HAP-1 (cell line): ENCODE data around the gene MORF4L1.
"Not testable (repeated sequence)": the region's sequence is repeated elsewhere in the genome, so short reads cannot be mapped to it uniquely, and the experiment has no call there.

Experiments used
- DNase-seq, 2 experiments: peaks; one replicate each; pipeline ENCODE4 v3.0.0-alpha.2; 2016 to 2020; ENCODE audit warnings: low spot score in 2 of 2
- H3K27me3 ChIP-seq: fragments of 250-450 bp; sonication (Bioruptor Pico); 2 replicates; pipeline ENCODE4 v1.5.1; 2020; ENCODE audit warnings: low read depth, mild to moderate bottlenecking, moderate library complexity
- H3K36me3 ChIP-seq: fragments of 250-450 bp; sonication (Bioruptor Pico); replicated peaks from 2 replicates; pipeline ENCODE4 v1.5.1; 2020; ENCODE audit warnings: mild to moderate bottlenecking
- H3K4me1 ChIP-seq: fragments of 250-450 bp; sonication (Bioruptor Pico); 2 replicates; pipeline ENCODE4 v1.5.1; 2020; ENCODE audit warnings: mild to moderate bottlenecking
- H3K4me3 ChIP-seq: fragments of 250-450 bp; sonication (Bioruptor Pico); 2 replicates; pipeline ENCODE4 v1.5.1; 2020; ENCODE audit warnings: mild to moderate bottlenecking, moderate library complexity
- H3K9me3 ChIP-seq: fragments of 250-450 bp; sonication (Bioruptor Pico); 2 replicates; pipeline ENCODE4 v1.5.1; 2020; ENCODE audit warnings: mild to moderate bottlenecking, moderate library complexity
- in situ Hi-C: fragments of 300-500 bp; cut with MboI; formaldehyde crosslinking; loops from 3 replicates; pipeline ENCODE4 v1.14.3; 2020; ENCODE audit warnings: low sequenced_read_pairs, inconsistent platforms, mixed read lengths

Gene MORF4L1

DNA sequence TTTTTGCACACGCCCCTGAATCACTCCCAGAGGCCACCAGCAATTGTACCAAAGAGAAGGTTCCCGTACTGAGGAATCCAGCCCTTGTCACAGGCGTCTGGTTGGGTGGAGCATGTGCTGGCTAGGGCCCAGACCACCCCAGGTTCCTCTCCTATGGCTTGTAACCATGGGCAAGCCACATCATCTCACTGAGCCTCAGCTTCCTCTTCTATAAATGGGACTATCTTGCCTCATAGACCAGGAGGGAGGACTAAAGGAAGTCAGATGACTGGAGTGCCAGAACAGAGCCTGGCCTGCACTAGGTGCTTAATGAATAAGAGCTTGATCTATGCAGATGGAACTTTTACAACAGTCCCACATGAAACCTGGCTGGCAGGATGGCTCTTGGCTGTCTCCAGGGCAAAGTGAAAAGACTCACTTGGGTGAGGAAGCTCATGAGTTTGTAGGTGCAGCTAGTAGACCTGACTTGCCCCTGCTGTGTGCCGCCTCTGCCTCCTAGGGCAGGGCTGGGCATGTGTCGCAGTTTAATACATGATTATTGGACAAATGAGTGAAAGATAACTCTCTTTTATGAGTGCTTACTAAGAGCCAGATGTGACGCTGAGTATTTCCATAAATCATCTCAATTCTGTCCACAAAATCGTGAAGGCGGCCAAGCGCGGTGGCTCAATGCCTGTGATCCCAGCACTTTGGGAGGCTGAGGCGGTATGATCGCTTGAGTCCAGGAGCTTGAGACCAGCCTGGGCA, 42.8 kb downstream of the MORF4L1 start:
- peaks cover 72% of the 10 kb centered on the region for H3K36me3 ChIP-seq
- DNase-seq = no peak

DNA sequence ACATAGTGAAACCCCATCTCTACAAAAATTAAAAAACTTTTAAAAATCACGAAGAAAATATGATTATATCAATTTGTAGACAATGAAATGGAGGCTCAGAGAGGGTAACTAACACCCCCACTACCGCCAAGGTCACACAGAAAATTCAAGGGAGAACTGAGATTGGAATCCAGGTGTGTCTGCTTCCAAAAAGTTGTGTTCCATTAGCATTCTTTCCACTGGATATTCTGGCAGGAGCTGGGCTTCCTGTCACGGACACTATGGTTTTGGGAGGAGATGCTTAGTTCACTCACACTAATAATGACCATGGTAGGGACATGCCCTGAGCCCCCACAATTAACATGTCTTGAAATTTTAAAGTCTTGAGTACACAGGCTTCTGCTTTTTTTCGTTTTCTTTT, 43.4 kb downstream of the MORF4L1 start:
- Histone ChIP-seq H3K4me3 (no peak overlapping the region), H3K4me1 (no peaks in the 10 kb centered on the region), H3K27me3 (no peaks in the 10 kb centered on the region), H3K36me3 (peaks cover 71% of the 10 kb centered on the region), H3K9me3 (no peaks in the 10 kb centered on the region)
- no peak for DNase-seq
- in situ Hi-C loops = no loop called here

More for the DNA sequence above, 42.8 kb downstream of the MORF4L1 start:
- Histone ChIP-seq H3K4me3 (no peak overlapping the region), H3K9me3 (no peaks in the 10 kb centered on the region), H3K27me3 (no peaks in the 10 kb centered on the region), H3K4me1 (no peaks in the 10 kb centered on the region)
- in situ Hi-C loops = no loop called here

DNA sequence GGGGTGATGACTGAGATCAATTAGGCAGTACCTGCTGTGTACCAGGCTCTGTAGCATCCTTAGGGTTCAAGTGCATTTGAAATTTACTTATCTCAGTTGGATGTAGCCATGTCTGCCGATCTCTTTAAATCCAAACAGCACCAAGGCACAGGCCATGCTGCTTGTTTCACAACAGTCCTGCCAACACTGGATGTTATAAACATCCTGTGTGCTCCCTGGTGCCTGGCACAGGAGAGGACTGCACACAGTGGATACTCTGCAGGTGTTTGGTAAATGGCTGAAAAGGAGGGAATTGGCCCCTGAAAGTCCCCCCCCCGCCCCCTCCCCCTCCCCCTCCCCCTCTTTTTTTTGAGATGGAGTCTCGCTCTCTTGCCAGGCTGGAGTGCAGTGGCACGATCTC, 45.2 kb downstream of the MORF4L1 start:
- DNase-seq = no peak
- in situ Hi-C loops = no loop called here
- H3K27me3 ChIP-seq = no peaks in the 10 kb centered on the region
- H3K9me3 ChIP-seq = no peaks in the 10 kb centered on the region
- H3K4me3 ChIP-seq = no peak overlapping the region
- peaks cover 75% of the 10 kb centered on the region for H3K36me3 ChIP-seq
- no peaks in the 10 kb centered on the region for H3K4me1 ChIP-seq

DNA sequence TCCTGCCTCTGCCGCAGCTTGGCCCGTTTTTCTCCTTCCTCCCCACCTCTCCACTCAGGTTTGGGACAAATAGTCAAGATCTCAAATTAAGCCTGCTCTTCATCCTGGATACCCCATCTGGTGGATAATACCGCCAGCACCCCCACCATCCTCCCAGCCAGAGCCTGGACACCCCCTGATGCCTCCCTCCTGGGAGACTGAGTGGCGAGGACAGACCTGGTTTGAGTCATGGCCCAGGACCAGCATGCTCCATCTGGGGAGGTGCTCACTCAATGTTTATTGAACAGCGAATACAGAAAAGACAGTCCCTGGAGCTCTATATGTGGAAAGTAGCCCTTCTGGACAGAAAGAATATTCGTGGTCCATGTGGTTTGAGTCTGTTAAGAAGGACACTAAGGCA, 48.8 kb downstream of the MORF4L1 start:
- Histone ChIP-seq H3K4me3 (no peak overlapping the region), H3K27me3 (no peaks in the 10 kb centered on the region), H3K4me1 (no peaks in the 10 kb centered on the region), H3K9me3 (no peaks in the 10 kb centered on the region), H3K36me3 (peaks cover 71% of the 10 kb centered on the region)
- no peak for DNase-seq
- in situ Hi-C loops = no loop called here

DNA sequence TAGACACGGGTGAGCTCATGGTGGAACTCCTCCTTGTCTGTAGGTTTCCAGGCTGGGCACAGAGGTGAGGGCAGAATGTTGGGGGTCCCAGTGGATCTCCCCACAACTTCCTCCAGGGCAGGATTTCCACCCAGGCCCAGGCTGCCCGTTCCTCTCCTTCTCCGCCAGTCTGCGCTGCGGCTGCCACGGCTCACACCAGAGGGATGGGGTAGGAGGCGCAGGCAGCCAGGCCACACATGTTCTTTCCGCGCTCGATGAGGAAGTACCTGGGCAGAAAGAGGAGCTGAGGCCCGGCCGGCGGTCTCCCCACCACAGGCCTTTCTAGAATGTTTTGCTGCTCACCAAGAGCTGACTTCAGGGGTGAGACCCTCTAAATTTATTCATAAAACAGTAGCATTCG, 49.2 kb downstream of the MORF4L1 start:
- DNase-seq = no peak
- in situ Hi-C loops = no loop called here
- Histone ChIP-seq H3K27me3 (no peaks in the 10 kb centered on the region), H3K9me3 (no peaks in the 10 kb centered on the region), H3K36me3 (peaks cover 72% of the 10 kb centered on the region), H3K4me3 (no peak overlapping the region), H3K4me1 (no peaks in the 10 kb centered on the region)

DNA sequence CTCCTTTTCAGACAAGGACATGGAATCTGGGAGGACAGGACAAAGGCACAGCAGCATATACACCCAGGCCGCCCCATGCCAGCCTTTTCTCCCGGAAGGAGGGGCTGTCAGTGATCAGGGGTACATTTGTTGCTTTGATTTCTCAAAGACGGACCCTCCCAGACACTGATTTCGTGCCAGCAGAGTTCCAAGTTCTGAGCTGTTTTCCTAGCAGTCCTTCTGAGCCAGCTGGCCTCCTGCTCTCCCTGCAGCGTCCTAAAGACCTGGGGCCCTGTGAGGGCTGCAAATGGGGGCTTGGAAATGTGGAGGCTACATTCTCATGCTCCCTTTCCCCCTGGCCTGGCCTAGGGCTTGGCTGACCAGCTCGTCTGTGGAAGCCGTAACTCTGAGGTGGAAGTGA, 49.8 kb downstream of the MORF4L1 start:
- no peak overlapping the region for H3K4me3 ChIP-seq
- no peaks in the 10 kb centered on the region for H3K9me3 ChIP-seq
- in situ Hi-C loops = no loop called here
- no peak for DNase-seq
- no peaks in the 10 kb centered on the region for H3K27me3 ChIP-seq
- H3K4me1 ChIP-seq = no peaks in the 10 kb centered on the region
- H3K36me3 ChIP-seq = peaks cover 74% of the 10 kb centered on the region

DNA sequence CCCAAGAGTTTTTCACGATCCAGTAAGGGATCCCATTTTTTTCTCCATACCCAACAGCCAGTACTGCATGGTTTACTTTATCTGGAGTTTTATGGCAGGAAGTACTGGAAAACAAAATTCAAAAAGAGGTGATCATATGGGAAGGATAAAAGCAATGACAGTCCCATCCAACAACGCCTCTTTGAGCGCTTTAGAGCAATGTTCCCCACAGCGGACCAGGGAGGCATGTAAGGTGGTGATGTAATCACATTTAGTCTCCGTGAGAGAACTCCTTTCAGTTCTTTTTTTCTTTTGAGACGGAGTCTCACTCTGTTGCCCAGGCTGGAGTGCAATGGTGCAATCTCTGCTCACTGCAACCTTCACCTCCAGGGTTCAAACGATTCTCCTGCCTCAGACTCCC, 50.3 kb downstream of the MORF4L1 start:
- H3K9me3 ChIP-seq = no peaks in the 10 kb centered on the region
- DNase-seq = no peak
- H3K36me3 ChIP-seq = peaks cover 78% of the 10 kb centered on the region
- H3K27me3 ChIP-seq = no peaks in the 10 kb centered on the region
- in situ Hi-C loops = no loop called here
- no peaks in the 10 kb centered on the region for H3K4me1 ChIP-seq
- no peak overlapping the region for H3K4me3 ChIP-seq

DNA sequence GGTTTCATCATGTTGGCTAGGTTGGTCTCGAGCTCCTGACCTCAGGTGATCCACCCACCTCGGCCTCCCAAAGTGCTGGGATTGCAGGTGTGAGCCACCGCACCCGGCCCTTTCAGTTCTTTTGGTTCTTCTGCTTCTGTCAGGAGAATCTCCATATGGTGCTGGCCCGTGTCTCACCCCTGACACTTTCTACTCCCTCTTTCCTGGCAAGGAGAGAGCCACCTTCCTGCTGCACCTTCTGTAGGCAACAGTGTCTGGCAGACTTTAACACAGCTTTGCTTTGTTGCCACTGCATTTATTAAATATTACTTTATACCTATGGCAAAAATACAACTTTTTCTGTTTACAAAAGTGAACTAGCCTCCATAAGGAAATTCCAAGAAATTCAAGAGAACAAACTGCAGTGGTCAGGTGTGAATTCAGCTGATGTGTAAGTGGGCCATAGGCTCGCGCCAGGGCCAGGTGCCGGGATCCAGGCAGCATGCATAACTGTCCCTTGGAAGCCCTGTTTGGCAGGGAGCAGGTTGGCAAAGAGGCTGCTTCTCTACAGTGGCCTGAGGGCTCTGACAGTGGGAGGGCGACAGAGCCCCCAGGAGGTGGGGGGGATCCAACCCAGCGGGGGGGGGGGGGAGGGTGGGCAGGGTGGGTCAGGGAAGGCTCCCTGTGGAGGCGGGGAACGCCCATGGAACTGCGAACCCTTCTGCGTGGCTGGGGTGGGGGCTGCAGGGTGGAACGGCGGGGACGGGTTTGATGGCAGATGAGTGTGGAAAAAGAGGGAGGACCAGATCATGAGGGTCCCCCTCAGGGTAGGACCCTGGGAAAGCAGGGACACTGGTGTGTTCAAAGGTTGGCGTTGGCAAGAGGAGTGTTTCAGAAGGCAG, 51.0 kb downstream of the MORF4L1 start:
- no peak for DNase-seq
- H3K4me1 ChIP-seq = no peaks in the 10 kb centered on the region
- H3K4me3 ChIP-seq = no peak overlapping the region
- H3K36me3 ChIP-seq = peaks cover 73% of the 10 kb centered on the region
- no peaks in the 10 kb centered on the region for H3K9me3 ChIP-seq
- in situ Hi-C loops = no loop called here
- H3K27me3 ChIP-seq = no peaks in the 10 kb centered on the region

DNA sequence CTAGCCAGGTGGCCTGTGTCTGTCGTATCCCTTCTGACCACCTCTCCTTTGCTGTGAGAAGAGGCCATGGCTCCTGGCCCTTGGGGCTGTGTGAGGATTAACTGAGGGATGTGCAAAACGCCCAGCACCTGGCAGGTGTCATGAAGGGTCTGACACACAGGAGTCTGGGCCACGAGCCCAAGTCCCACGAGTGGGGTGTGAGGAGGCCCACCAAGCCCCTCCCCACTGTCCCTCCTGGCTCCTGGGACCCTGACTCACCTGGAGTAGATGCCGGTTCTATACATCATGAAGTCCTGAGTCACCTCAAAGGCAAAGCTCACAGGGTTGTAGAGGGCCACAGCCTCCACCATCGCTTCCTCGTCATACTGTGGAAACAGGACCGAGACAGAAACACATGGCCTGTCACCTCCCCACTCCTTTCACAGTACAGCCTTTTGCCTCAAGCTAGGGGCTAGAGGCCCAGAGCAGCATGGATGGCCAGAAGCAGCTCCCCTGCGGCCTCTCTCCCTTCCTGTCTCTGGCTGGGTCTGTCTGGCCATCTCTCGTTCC, 52.5 kb downstream of the MORF4L1 start:
- in situ Hi-C loops = no loop called here
- peaks cover 58% of the 10 kb centered on the region for H3K36me3 ChIP-seq

DNA sequence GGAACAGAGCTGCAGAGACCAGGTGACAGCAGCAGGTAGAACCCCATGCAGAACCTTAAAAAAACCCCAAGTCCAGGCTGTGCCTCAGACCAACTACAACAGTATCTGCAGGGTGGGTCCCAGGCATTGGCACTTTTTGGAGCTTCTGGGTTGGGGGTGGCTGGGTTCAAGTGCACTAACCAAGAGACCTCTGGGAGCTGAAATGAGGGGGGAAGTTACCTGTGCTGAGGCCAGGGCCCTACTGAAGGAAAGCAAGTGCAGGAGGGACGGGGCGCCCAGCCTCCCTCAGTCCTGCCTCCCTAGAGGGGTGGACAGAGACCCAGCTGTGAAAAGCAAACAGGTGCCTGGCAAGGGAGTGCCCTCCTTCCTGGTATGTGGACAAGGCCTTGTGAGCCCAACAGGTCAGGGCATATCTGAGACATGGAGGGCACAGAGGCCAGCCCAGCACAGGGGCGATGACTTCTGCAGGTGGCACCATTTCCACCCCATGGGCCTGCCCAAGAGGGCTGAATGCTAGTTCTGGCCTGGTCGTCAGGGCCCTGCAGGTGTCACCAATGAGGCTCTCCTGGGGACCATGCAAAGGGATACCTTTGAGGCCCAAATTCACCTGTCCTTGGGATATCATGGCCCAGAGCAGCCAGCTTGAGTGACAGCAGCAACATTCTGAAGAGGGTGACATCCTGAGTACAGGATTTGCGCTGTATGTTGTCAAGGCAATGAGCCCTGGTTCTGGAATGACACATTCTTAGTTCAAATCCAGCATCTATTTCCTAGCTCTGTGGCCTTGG, 53.5 kb downstream of the MORF4L1 start:
- no peaks in the 10 kb centered on the region for H3K27me3 ChIP-seq
- in situ Hi-C loops = no loop called here
- no peak for DNase-seq
- no peaks in the 10 kb centered on the region for H3K4me1 ChIP-seq
- no peaks in the 10 kb centered on the region for H3K9me3 ChIP-seq
- no peak overlapping the region for H3K4me3 ChIP-seq
- peaks cover 51% of the 10 kb centered on the region for H3K36me3 ChIP-seq

More for the DNA sequence above, 52.5 kb downstream of the MORF4L1 start:
- no peak for DNase-seq
- no peak overlapping the region for H3K4me3 ChIP-seq
- no peaks in the 10 kb centered on the region for H3K4me1 ChIP-seq
- no peaks in the 10 kb centered on the region for H3K27me3 ChIP-seq
- H3K9me3 ChIP-seq = no peaks in the 10 kb centered on the region

DNA sequence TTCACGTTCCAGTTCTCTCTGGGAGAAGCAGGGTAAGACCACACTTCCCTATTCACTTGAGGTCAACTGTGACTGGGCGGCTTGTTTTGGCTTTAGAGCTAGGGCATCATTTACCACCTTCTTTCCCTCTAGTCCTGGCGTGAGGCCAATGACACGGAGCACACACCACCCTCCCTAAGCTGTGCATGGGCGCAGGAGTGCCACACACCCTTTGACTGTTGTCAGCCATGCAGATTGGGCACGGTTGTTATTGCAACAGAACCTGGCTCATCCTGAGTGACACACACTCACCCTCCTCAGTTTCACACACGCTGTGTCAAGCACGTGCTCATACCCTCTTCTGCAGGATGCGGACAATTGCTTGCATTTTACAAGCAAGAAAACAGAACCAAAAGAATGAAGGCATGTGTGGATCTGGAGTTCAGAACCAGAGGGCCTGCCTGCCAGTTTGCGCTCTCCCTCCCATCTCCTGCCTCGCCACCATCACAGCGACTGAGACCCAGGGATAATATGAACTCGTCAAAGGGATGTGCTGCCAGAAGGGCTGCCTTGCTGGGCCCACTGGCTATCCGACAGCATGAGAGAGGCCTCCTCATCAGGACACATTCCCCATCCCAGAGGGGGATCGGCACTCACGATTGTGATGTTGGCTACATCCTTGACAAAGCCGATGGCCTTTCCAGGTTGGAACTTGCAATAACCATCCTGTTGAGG, 54.5 kb downstream of the MORF4L1 start:
- Histone ChIP-seq H3K4me1 (no peaks in the 10 kb centered on the region), H3K4me3 (no peak overlapping the region), H3K27me3 (no peaks in the 10 kb centered on the region), H3K36me3 (peaks cover 40% of the 10 kb centered on the region), H3K9me3 (no peaks in the 10 kb centered on the region)
- in situ Hi-C loops = no loop called here
- no peak for DNase-seq

DNA sequence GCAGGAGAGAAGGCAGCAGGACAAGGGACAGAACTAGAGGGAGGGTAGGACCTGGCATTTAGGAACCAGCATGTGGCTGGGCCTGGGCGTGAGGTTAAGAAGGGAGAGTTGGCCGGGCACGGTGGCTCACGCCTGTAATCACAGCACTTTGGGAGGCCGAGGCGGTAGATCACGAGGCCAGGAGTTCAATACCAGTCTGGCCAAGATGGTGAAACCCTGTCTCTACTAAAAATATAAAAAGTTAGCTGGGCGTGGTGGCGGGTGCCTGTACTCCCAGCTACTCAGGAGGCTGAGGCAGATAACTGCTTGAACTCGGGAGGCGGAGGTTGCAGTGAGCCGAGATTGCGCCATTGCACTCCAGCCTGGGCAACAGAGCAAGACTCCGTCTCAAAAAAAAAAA, 55.5 kb downstream of the MORF4L1 start:
- H3K9me3 ChIP-seq, H3K27me3 ChIP-seq, DNase-seq, H3K4me1 ChIP-seq, in situ Hi-C loops, H3K4me3 ChIP-seq: not testable (repeated sequence)
- H3K36me3 ChIP-seq = peaks cover 31% of the 10 kb centered on the region

DNA sequence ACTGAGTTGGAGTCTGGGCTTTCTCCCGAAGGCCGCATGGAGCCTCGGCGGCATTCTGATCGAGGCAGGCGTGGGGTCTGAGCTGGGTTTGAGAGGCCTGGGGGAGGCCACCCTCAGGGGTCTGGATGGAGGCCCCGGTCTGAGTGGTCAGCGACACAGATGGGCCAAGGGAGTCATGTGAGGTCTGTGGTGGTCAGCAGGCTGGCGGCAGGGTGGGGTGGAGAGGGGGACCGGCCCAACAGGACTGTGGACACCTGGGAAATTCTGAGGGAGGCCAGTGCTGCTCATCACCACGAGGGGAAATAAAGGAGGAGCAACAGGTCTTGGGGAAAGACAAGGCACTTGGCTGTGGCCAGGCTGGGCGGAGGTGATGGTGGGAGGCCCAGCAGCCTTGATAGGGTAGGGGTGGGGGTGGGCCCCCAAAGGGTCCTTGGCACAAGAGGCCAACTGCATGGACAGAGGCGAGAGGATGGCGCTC, 56.0 kb downstream of the MORF4L1 start:
- no peak overlapping the region for H3K4me3 ChIP-seq
- H3K9me3 ChIP-seq = no peaks in the 10 kb centered on the region
- DNase-seq = peak in 1 of 2 experiments; percentile 25
- in situ Hi-C loops = no loop called here
- H3K4me1 ChIP-seq = no peaks in the 10 kb centered on the region
- peaks cover 26% of the 10 kb centered on the region for H3K36me3 ChIP-seq
- H3K27me3 ChIP-seq = no peaks in the 10 kb centered on the region
